Forelimb muscle (tissue), 1 donor: ENCODE measurements around the gene PAPOLB. TPM values are rescaled to one million over a fixed set of nuclear protein-coding genes. Genes with fewer than 3 reads are reported as not detected.

ENCODE experiments used
- polyA plus RNA-seq: library from polyadenylated mRNA; unstranded; fragments of 120-200 nt; gene quantifications from one replicate; pipeline ENCODE4 v1.2.1, GENCODE V29; 2013; ENCODE audit not compliant: insufficient read length

PAPOLB gene
- polyA plus RNA-seq, 1 donor: 0.05 TPM

Other genes with a start within 250 kb of the PAPOLB start
- 17.1 TPM for gene FOXK1, start 179.7 kb downstream of the PAPOLB start, polyA plus RNA-seq
- gene AP5Z1, start 86.4 kb downstream of the PAPOLB start, polyA plus RNA-seq: 14.1 TPM
- gene RADIL, start 21.7 kb upstream of the PAPOLB start, polyA plus RNA-seq: 2.9 TPM
- gene MMD2, start 97.2 kb upstream of the PAPOLB start, polyA plus RNA-seq: not detected
- gene RBAK, start 183.8 kb upstream of the PAPOLB start, polyA plus RNA-seq: 11.1 TPM